Activated CD4-positive, alpha-beta T cell treated with anti-CD3 and anti-CD28 coated beads, Interleukin-2, Interleukin-6, amounts not matched to agents 100 ng/mL and 50 ng/mL, durations not matched to agents 16 hours and 8 hours (primary cell): ENCODE results near the gene ATG7.
A peak's percentile ranks its signal among the peaks of the same experiment; 100 is the strongest.
"Not testable (repeated sequence)": the region's sequence is repeated elsewhere in the genome, so short reads cannot be mapped to it uniquely, and the experiment has no call there.

ENCODE experiments used
- DNase-seq: peaks from one replicate; pipeline ENCODE4 v3.0.0-alpha.2; 2020

ATG7 gene

DNA sequence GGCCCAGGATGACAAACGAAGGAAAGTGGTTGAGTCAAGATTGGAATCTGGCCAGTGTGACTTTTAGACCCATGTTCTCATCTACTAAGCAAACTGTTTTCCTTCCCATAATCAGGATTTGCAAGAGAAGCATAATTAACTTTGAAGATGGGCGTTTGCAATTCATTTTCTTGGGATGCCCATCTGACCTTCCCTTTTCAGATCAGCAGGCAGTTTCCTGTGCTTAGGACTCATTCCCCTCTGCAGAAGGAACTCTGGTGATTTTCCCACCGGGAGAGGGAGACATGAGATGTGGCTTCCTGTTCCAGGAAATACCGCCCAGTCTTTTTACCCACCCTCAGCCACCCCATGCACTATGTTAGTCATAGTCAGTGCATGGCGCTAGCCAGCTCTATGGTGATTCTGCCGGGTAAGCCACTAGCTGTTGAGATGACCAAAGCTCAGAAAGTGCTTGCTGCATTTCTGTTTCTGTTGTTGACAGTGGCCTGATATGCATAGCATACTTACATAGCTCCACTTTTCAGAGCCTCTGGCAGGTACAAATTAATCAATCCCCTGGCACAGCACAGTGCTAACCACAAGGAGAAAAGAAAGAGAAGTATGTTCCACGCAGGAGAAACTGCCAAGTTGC, 242.1 kb downstream of the ATG7 start:
- peak; percentile 9 for DNase-seq

DNA sequence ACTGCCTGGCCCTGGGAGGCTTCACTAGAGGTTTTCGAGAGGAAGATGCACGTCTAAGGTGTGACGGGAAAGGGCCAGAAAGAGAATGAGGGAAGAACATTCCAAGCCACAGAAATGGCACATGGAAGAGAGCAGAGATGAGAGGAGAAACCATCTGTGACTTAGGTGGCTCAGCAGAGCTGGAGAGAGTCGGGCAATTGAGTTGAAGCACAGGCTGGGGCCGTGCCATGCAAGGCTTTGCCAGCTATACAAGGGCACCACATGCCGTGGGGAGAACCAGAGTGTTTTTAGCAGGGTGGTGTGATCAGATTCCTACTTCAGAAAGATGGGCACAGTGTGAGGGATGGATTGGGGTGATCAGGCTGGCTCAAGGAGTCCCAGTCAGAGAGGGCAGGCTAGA, 245.4 kb downstream of the ATG7 start:
- no peak for DNase-seq

DNA sequence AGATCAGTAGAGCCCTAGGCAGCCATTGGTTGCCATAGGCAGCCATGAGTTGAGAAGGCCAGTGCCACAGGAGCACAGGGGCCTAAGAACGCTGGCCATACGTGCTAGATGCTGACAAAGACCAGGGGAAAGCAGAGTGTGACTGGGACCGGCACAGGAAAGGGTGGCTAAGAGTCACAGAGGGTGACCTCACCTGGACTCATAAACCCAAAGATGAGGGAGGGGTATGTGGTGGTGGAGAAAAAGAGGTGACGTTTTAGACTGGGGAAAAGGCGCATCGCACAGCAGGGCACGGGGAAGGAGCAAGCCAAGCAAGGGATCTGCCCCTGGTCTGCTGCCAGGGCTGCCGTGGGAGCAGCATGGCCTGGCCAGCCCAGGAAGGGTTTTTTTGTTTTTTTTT, 249.0 kb downstream of the ATG7 start:
- DNase-seq, result no peak

DNA sequence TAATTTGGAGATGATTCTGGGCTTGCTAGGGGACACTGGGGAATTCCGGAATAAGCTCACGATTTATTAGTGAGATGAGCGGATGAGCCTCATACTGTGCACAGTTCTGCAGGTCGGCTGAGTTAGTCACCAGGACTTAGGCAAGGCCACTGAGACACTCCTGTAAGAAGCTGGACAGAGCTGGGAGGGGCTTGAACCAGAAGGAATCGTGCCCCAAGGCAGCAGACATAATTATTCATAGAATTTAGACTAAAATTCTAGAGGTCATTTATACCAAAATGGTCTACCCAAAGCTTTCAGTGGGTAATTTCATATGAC, 250.2 kb downstream of the ATG7 start:
- no peak for DNase-seq

DNA sequence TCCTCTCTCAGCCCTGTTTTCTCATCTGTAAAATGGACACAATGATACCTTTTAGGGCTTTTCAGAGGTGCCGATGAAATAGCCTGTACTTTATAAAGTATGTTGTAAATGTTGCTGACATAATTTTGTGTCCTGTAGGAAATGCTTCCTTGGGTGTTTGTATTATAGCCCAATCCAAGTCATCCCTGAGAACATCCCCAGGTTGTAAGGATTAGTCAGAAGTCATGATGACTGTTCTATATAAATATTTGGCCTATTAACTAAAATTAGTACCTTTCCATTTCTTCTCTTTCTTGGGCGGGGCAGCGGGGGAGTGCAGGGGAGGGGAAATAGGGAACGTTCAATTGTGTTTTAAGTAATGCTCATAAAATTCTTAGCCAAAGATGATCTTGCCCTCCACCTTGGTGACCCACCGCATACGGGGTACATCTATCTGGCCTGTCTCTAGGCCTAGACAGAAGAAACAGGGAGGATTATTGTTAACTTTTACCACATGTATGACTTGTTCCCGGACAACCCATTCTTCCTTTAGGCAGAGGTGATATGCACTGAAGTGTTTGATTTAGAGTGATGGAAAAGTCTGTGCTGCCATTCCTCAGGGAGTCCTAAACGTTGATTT, 250.9 kb downstream of the ATG7 start:
- no peak for DNase-seq

DNA sequence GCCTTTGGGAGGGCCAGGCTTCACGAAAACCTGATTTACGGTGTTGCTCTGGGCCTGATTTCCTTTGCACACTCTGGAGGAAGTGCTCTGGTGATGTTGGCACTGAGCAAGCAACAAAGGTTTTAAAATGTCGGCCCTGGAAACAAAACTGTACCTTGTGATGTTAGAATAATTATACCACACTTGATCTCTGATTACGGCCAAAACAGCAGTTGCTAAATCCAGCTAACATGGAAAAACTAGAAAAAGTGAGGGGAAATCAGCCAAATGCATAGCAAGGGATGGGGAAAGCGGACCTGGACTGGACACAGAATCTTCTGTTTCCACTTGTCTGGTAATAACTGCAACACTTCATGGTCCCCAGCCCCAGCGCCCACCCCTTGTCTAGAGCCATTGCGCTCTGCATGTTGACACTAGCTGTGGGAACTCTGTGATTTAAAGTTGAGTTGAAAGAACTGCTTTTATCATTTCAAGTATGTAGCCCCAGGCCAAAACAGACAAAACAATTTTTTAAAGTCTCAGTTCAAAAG, 251.4 kb downstream of the ATG7 start:
- no peak for DNase-seq

DNA sequence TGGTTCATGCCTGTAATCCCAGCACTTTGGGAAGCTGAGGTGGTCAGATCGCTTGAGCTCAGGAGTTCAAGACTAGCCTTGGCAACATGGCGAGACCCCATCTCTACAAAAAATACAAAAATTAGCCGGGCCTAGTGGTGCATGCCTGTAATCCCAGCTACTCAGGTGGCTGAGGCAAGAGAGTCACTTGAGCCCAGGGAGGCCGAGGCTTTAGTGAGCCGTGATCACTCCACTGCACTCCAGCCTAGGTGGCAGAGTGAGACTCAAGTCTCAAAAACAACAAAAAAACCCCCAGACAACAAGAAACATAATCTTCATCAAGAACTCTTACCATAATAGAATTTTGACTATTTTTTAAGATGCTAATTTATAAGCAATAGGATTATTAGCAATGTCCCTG, 253.9 kb downstream of the ATG7 start:
- DNase-seq, result not testable (repeated sequence)

DNA sequence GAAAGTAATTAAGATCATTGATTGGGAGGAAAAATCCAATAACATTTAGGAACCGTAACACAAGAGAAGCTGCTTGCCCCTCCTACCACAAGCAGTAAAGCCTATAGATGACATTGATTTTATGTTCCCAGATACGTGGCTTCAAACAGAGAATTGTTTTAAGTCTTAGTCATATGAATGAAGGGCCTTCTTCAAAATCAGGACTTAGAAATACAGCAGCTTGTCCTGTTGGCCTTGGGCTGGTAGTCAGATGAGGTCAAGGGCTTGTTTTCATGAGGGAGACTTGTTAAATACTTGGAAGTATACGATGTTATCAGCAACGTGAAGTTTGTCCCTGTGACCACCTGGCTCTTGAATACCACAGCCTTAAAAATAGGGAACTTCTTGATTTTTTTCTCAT, 257.1 kb downstream of the ATG7 start:
- DNase-seq, result no peak

DNA sequence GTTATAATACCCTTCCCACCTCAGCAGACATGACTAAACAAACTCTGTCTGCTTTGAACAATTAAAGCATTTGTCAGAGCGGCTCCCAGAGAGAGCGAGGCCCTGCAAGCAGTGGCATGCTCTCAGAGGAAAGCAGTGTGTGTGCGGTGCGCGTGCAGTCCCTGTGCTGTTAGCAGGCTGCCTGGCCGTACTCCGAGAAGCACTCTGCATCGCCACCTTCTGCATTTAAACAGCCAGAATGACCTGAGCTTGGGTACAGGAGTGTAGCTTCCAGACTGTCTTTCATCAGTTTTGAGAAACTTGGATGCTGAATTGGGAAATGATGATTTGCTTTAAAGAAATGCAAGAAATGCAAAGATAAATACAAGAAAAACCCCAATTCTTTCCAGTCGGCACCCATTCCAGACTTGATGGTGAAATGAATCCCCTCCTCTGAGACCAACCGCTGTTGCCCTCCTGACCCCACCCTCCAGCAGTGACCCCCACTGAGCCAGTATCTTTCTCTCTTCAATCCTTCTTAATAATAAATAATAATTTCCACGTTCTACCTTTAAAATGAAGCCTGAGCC, 258.0 kb downstream of the ATG7 start:
- DNase-seq, result no peak

DNA sequence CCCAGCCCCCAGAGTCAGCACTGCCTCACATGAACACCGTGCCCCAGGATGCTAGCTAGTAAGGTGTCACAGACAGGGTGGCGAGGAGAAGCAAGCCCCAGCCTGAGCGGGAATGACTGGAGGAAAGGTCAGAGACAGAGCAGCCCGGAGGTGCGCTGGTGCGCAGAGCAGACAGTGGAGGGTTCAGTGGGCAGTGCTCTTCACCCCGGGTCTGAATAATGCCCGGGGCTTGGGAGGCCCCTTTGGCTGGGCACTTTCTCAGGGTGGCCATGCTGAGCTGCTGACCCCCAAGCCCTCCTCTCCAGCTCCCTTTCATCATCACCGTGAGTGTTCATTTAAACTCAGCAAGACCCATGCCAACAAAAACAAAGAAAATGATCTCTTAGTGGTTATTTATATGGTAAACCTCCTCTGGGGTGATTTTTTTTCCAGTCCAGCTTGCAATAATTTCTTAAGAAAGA, 260.8 kb downstream of the ATG7 start:
- DNase-seq, result no peak

DNA sequence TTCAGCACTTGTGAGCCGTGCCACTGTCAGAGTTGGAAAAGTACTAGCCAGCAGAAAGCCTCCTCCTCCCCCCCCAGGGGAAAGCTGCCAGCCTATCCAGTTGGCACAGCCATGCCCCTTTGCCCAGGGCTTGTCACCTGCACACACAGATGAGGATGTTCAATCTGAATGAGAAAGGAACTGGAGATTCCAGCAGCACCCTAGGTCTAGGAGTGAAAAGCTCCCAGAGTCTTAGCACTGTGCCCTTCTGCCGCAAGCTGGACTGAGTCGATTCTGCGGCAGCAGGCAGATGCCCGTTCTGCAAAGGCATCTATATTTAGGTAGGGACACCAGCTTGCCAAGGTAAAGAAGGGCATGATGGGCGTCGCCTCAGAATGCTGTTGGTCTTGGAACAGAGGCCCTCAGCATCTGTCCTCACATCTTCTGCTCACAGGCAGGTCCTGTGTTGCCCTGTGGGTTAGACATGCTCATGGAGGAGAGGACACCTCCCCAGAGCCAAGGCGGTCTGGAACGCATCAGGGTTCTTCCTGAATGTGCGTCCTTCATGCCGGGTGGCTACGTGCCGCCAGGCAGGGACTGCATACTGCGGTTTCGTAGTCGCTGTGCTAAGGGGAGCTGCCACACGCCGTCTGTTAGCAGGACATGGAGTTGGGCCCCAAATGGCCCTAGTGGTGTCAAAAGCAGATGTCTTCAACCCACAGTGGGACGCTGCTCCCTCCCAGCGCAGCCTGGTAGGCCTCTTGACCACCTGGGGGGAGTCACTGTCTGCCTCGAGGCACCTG, 262.0 kb downstream of the ATG7 start:
- no peak for DNase-seq

DNA sequence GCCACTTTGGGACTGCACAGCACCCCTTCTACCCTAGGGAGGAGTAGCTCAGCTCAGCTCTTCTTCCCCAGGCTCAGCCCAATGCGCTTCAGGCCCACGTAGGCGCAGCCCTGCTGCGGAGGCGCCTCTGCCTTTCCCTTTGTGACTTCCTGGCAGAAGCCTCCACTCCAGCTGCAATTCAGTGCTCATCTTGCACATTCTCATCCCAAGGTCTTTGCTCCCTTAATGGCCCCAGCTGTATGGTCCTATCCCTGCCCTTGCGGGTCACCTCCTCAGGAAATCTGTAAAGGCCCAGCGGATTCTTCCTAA, 262.6 kb downstream of the ATG7 start:
- no peak for DNase-seq

DNA sequence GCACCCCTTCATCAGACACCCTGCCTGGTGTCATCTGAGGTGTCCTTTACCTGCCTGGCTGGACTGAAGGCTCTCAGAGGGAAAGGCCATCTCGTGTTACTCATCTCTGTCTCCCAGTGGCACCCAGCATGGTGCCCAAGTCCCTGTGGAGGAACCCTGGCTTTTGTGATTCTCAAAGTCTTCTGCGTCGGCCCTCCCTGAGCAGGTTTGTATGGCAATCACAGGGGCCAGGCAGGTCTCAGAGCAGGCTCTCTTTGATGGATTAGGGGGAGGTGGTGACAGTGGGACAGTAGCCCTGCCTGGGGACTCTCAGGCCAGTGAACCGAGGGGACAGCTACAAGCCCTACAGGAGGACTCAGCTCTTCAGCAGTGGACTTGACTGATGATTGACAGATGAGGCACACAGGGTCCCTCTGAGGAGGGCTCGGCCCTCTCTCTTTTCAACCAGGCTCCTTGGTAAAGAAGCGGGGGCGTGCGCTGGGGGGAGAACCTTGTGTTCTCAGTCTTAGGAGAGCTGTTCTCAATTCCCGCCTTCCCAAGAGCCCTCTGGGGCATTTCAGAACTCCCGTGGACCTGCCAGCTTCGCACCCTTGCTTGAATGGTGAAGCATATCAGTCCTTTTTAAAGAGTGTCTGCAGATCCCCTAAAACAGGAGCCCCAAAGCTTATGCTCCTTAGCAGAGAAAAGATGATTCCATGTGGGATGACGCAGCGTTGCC, 263.2 kb downstream of the ATG7 start:
- DNase-seq, result no peak

DNA sequence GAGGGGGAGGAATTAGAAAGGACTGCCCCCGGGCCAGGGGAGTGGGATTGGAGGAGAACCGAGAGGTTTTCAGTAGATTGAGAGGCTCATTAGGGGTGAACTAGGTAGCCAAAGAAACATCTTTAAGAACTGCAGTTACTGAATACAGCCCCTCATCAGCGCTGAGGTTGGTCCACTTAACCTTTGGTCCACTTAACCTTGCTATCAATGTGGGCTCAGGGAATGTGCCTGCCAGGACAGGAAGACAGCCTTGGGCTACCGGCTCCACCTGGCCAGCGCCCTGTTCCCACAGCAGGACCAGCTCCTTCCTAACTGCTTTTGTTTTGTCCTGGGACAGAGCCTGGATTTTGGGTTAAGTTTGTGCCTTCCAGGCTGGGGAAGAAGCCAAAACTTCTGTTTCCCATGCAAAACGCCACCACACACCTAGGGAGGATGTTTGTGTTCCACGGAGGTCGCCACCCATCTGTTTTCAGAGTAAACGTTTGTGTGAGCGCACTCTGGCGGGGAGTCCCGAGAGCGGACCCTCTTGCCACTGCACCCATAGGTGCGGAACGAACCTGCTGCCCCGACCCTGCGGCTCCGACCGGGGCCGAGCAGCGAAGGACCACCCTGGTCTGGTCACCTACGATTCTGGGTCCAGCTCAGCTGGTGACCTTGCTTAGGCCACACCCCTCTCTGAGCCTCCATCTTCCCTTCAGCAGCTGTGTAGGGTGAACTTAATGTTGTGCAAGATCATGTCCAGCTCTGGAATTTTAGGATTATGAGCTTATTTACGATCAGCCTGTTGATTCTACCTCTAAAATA, 264.1 kb downstream of the ATG7 start:
- DNase-seq, result no peak

DNA sequence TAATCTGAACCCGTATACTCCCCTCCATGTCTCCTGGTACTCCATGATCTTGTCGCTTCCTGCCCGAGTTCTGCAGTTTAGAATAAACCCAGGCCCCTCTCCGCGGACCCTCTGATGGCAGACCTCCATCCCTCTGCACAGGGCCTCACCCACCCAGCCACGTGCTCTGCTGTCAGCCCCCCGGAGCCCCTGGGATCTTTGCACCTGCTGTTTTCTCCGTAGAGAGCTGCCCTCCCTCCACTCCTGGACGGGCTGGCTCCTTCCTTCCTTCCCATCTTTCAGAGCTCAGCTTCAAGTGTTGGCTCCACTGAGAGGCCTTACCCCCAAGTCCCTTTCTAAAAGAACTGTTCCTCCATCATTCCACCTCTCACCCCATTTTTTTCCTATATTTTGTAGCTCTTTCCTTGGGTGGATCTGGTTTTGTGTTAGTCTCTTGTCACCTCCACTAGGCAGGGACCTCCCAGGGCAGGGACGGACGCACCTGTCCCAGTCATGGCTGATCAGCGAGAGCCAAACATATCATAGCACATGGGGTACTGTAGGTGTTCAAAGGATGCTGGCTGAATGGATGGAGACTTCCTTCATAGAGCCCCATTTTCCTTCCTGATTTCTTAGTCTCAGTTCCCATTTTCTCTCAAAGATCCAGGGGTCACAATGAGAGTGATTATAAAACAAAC, 264.9 kb downstream of the ATG7 start:
- DNase-seq, result no peak

DNA sequence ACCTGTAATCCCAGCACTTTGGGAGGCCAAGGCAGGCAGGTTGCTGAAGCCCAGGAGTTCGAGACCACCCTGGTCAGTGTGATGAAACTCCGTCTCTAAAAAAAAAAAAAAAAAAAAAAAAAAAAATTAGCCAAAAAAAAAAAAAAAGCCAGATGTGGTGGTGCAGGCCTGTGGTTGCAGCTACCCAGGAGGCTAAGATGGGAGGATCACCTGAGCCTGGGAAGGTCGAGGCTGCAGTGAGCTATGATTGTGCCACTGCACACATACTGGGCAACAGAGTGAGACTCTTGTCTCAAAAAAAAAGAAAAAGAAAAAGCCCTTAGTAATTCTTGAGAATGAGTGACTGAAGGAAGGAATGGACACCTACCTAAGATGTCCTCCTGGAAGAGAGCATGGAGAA, 266.4 kb downstream of the ATG7 start:
- no peak for DNase-seq

DNA sequence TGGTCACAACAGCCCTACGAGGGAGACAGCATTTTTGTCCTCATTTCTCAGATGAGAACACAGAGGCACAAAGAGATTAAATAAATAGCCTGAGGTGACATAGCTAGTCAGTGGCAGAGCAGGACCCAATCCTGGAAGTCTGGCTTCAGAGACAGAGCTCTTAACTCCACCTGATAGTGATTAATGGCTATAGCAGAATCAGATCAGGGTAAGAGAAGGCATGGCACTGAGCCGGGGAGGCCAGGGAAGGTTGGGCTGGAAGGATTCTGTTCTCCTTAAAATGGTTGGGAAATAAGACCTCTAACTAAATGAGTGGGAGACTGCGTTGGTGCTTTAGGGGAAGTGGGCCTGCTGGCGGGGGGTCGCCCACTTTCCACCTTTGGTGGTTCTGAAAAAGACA, 267.0 kb downstream of the ATG7 start:
- DNase-seq, result no peak

DNA sequence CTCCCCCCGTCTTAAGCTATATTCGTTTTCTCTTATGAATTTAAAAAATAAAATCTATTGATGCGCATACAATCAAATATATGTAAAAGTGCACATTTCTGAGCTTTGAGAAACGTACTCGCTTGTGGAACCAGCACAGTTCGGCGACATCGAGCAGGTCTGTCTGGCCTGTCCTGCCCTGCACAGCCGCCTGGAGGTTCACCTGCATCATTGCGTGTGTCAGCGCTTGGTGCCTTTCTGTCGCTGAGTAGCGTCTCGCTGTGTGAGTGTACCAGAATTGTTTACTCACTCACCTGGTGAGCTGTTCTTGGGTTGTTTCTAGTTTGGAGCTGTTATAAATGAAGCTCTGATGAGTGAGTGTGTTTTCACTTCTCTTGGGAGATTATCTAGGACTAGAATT, 267.5 kb downstream of the ATG7 start:
- DNase-seq, result no peak

DNA sequence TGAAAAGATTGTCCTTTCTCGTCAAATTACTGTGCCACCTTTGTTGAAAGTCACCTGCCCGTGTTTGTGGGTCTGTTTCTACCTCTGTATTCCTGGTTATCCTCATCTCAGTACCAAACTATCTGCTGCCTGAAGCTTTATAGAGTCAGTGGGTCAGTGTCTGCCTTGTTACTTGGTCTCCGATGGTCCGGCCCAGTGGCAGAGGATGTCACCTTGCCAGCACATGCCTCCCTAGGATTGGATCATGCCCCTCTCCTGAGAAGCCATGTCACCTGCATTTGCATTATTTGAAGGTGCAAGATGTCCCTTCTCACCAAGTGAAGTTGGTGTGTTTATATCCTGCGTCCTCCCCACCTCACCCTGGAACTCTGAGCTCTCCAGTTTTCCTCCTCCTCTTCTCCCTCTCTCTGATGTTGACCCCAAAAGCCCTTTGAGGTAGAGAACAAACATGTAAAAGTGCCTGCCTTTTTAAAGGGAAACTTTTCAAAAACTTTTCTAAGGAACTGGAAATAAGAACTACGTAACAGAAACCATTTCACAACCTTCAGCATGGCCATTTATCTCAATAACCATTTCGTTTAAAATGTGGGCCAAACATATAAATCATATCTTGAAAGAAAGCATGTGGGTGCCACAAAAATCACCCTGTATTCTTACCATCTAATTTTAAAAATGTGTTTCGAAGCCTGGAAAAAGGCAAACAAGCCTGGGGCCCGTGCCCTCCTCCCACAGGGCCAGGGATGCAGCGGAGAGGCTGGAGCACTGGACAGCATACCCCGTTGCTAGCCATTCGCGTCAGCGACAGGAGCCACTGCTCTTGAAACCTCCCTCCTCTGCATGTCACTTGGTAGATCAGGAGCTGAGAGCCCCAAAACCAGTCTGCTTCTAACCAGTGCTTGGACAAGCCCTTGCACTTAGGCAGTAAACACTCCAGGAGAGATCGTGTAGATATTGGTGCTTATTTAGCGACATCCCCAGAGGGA, 269.4 kb downstream of the ATG7 start:
- DNase-seq, result no peak

DNA sequence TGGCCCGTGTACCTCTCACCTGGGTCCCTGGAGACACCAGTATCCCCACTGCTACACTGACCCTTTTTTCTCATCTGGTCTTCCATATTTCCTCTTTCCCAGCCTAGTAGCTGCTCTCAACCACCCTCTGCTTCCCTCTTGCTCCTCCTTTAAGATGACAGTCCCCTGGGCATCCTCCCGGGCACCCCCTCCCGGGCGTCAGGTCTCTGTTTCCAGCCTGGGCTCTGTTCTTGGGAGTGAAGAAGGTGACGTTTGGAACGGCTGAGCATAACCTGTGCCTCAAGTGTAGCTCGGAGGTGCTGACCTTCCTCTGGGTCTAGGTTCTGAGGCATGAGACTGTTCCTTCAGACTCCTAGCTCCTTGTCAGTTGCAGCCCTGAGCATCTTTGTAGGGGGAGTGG, 270.4 kb downstream of the ATG7 start:
- DNase-seq, result no peak
